HepG2 (cell line): ENCODE data around the gene HSD17B11. TPM values are rescaled to one million over a fixed set of nuclear protein-coding genes. Genes with fewer than 3 reads are reported as not detected.

Experiments
- ATAC-seq: fragments of 200-7000 bp; cut with Tn5 transposase; 3 replicates; pipeline ENCODE4 v1.9.1; 2020; ENCODE audit warnings: mild to moderate bottlenecking, moderate library complexity
- BruUV-seq: library from RNA; stranded (reverse); fragments of 400-500 nt; replicated peaks from 2 replicates; lab custom pipeline; 2021; lab: Mats Ljungman, UMichigan
- CTCF ChIA-PET: fragments of 300-600 bp; formaldehyde crosslinking; extraction: SDS; loops from one replicate; lab custom pipeline; 2021; ENCODE audit warnings: low total read pairs, inconsistent platforms, low intra/inter-chr PET ratio; lab: Yijun Ruan, JAX
- POLR2A ChIA-PET: fragments of 350-600 bp; sonication (Branson Sonifier 250); formaldehyde crosslinking; loops from one replicate; lab custom pipeline; 2020; ENCODE audit warnings: antibody characterized with exemption, inconsistent platforms; lab: Yijun Ruan, JAX
- DNase-seq: peaks from one replicate; pipeline ENCODE4 v3.0.0-alpha.2; 2015; ENCODE audit warnings: low spot score
- FAIRE-seq: peaks from 3 replicates; lab custom pipeline; 2011; peaks lifted over from hg19 to GRCh38; lab: Jason Lieb, UNC
- H2AFZ ChIP-seq: one replicate; pipeline ENCODE4 v1.6.1; 2011; ENCODE audit warnings: low read length, inconsistent platforms
- H3K27ac ChIP-seq: fragments of 300-600 bp; 3 replicates; pipeline ENCODE4 v1.8.0; 2011; ENCODE audit warnings: mixed run types, mild to moderate bottlenecking, mixed read lengths, low read length, inconsistent platforms; ENCODE audit not compliant: insufficient read depth; ENCODE audit errors: extremely low read length
- H3K27me3 ChIP-seq, 2 experiments: fragments of 200-600 bp in 1 of 2; 2 replicates in 1 of 2; 3 replicates in 1 of 2; pipeline versions ENCODE4 v1.6.0 to v1.8.0; 2011; ENCODE audit warnings: low read length in 2 of 2, mild to moderate bottlenecking in 2 of 2, moderate library complexity in 2 of 2, inconsistent platforms in 1 of 2; ENCODE audit not compliant: insufficient read depth in 2 of 2, control insufficient read depth in 1 of 2
- H3K36me3 ChIP-seq, 2 experiments: fragments of 200-600 bp in 1 of 2; replicated peaks in 1 of 2; 2 replicates in 1 of 2; 3 replicates in 1 of 2; pipeline versions ENCODE4 v1.5.1 to v1.8.0; 2011; ENCODE audit warnings: low read length in 2 of 2, inconsistent platforms in 1 of 2; ENCODE audit not compliant: insufficient read depth in 2 of 2, control insufficient read depth in 1 of 2
- H3K4me1 ChIP-seq: 2 replicates; pipeline ENCODE4 v1.5.1; 2012; ENCODE audit warnings: low read length, inconsistent platforms; ENCODE audit not compliant: insufficient read depth
- H3K4me2 ChIP-seq: 2 replicates; pipeline ENCODE4 v1.6.0; 2011; ENCODE audit warnings: low read depth, low read length, inconsistent platforms
- H3K4me3 ChIP-seq, 3 experiments: fragments of 200-600 bp in 1 of 3; sonication (generic), shearing (Covaris generic) in 1 of 3; replicated peaks in 1 of 3; 2 replicates each; pipeline ENCODE4 v1.5.1; 2011 to 2016; ENCODE audit warnings: low read length in 3 of 3, inconsistent platforms in 2 of 3, low read depth in 2 of 3, mild to moderate bottlenecking in 2 of 3, control low read depth in 1 of 3, mixed read lengths in 1 of 3; ENCODE audit not compliant: insufficient read depth in 1 of 3
- H3K79me2 ChIP-seq: one replicate; pipeline ENCODE4 v1.6.1; 2011; ENCODE audit warnings: low read length, inconsistent platforms; ENCODE audit not compliant: insufficient read depth
- H3K9ac ChIP-seq: 2 replicates; pipeline ENCODE4 v1.6.0; 2011; ENCODE audit warnings: mild to moderate bottlenecking, low read depth, low read length, inconsistent platforms; ENCODE audit not compliant: insufficient read depth
- H3K9me3 ChIP-seq: 2 replicates; pipeline ENCODE4 v1.5.1; 2012; ENCODE audit warnings: mild to moderate bottlenecking, low read length
- H4K20me1 ChIP-seq: 2 replicates; pipeline ENCODE4 v1.6.0; 2011; ENCODE audit warnings: inconsistent platforms, mild to moderate bottlenecking, low read length, moderate library complexity; ENCODE audit not compliant: insufficient read depth
- ATF1 ChIP-seq: IDR thresholded peaks from 2 replicates; pipeline ENCODE4 v1.6.1; 2016; ENCODE audit warnings: mild to moderate bottlenecking, control low read depth
- HDAC2 ChIP-seq: sonication (generic); formaldehyde crosslinking; IDR thresholded peaks from 2 replicates; pipeline ENCODE4 v1.4.0; 2020; ENCODE audit warnings: missing genetic modification reagents
- HNRNPH1 ChIP-seq: fragments of 200-400 bp; formaldehyde crosslinking; optimal IDR thresholded peaks from 2 replicates; pipeline ENCODE3; 2017; ENCODE audit warnings: mild to moderate bottlenecking, low read depth, low read length
- MTF1 ChIP-seq: sonication (generic); formaldehyde crosslinking; IDR thresholded peaks from 2 replicates; pipeline ENCODE4 v1.5.0; 2020; ENCODE audit warnings: missing genetic modification reagents
- POGZ ChIP-seq: sonication (generic); formaldehyde crosslinking; IDR thresholded peaks from 2 replicates; pipeline ENCODE4 v1.4.0; 2020; ENCODE audit warnings: mild to moderate bottlenecking, missing genetic modification reagents
- PRDM4 ChIP-seq: sonication (generic); formaldehyde crosslinking; IDR thresholded peaks from 2 replicates; pipeline ENCODE4 v1.9.0; 2021; ENCODE audit warnings: missing genetic modification reagents, borderline replicate concordance
- RFX3 ChIP-seq: IDR thresholded peaks from 2 replicates; pipeline ENCODE4 v1.6.1; 2016; ENCODE audit warnings: missing biosample characterization, missing genetic modification reagents
- SMARCE1 ChIP-seq: fragments of 450-650 bp; IDR thresholded peaks from 2 replicates; pipeline ENCODE4 v1.6.1; 2017; ENCODE audit warnings: borderline replicate concordance
- SOX6 ChIP-seq, 2 experiments: fragments of 450-650 bp in 1 of 2; sonication (generic) in 1 of 2; formaldehyde crosslinking in 1 of 2; IDR thresholded peaks; 2 replicates each; pipeline versions ENCODE4 v1.4.0 to v1.6.1; 2017 to 2020; ENCODE audit warnings: antibody characterized with exemption in 1 of 2, mild to moderate bottlenecking in 1 of 2, missing genetic modification reagents in 1 of 2
- ZFP36 ChIP-seq: fragments of 150-350 bp; IDR thresholded peaks from 2 replicates; pipeline ENCODE4 v1.6.1; 2018; ENCODE audit warnings: borderline replicate concordance, low read length, low read depth; ENCODE audit not compliant: partially characterized antibody
- ZFY ChIP-seq: sonication (generic); formaldehyde crosslinking; IDR thresholded peaks from 2 replicates; pipeline ENCODE4 v1.4.0; 2020; ENCODE audit warnings: missing genetic modification reagents
- ZNF337 ChIP-seq: sonication (generic); formaldehyde crosslinking; IDR thresholded peaks from 2 replicates; pipeline ENCODE4 v1.5.1; 2020; ENCODE audit warnings: missing genetic modification reagents, low read depth, mild to moderate bottlenecking, borderline replicate concordance
- ZNF710 ChIP-seq: sonication (generic); formaldehyde crosslinking; IDR thresholded peaks from 2 replicates; pipeline ENCODE4 v1.5.0; 2020; ENCODE audit warnings: mild to moderate bottlenecking, missing genetic modification reagents, borderline replicate concordance
- WGBS: methylation state at CpG from one replicate; pipeline ENCODE4 v1.1.6; 2017; ENCODE audit warnings: low lambda C conversion rate; 5-methylcytosine and 5-hydroxymethylcytosine counted together
- in situ Hi-C: cut with HindIII; loops from 2 replicates; pipeline ENCODE4 v1.10.0; 2017; ENCODE audit warnings: low pct_unique_long_range_greater_than_20kb; ENCODE audit not compliant: extremely low pct_ligation_motif_present
- intact Hi-C: fragments of 100-400 bp; cut with micrococcal nuclease; formaldehyde crosslinking; loops from one replicate; pipeline ENCODE4 v1.10.0; 2022; ENCODE audit not compliant: unreplicated experiment
- polyA plus RNA-seq, 8 experiments: library from polyadenylated mRNA; depleted of rRNA in 3 of 8; stranded (reverse) in 7 of 8; unstranded in 1 of 8; fragments of >200 nt; fragmentation: Illumina TruSeq in 4 of 8; extraction: Trizol in 4 of 8; gene quantifications; 2 replicates each; pipeline versions ENCODE4 v1.2.1 to v1.2.3, GENCODE V29; 2011 to 2016; ENCODE audit warnings: low read depth in 4 of 8, missing spikeins in 1 of 8, mixed read lengths in 1 of 8; ENCODE audit not compliant: insufficient read depth in 1 of 8
- total RNA-seq, 5 experiments: library from RNA; depleted of rRNA; stranded (reverse); fragments of >200 nt; fragmentation: Illumina TruSeq; extraction: Trizol; gene quantifications; 2 replicates each; pipeline ENCODE4 v1.2.3, GENCODE V29; 2016; ENCODE audit warnings: low read depth in 1 of 5
- TF ChIP-seq, protein P1 (sequence below): sonication (generic); formaldehyde crosslinking; IDR thresholded peaks from 2 replicates; pipeline ENCODE4 v1.4.0; 2020; ENCODE audit warnings: missing genetic modification reagents
- TF ChIP-seq, protein P2 (sequence below): sonication (generic); formaldehyde crosslinking; IDR thresholded peaks from 2 replicates; pipeline ENCODE4 v1.4.0; 2020; ENCODE audit warnings: mild to moderate bottlenecking, low read depth, missing genetic modification reagents

HSD17B11 gene
- total and polyA plus RNA-seq, 2 of the 13 experiments (the other 11 are each of a cell fraction or from before 2014, with no cell fraction given) = 121 to 158 TPM

- TF ChIP-seq, protein P1, sequence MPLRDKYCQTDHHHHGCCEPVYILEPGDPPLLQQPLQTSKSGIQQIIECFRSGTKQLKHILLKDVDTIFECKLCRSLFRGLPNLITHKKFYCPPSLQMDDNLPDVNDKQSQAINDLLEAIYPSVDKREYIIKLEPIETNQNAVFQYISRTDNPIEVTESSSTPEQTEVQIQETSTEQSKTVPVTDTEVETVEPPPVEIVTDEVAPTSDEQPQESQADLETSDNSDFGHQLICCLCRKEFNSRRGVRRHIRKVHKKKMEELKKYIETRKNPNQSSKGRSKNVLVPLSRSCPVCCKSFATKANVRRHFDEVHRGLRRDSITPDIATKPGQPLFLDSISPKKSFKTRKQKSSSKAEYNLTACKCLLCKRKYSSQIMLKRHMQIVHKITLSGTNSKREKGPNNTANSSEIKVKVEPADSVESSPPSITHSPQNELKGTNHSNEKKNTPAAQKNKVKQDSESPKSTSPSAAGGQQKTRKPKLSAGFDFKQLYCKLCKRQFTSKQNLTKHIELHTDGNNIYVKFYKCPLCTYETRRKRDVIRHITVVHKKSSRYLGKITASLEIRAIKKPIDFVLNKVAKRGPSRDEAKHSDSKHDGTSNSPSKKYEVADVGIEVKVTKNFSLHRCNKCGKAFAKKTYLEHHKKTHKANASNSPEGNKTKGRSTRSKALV = no peak
- TF ChIP-seq MTF1 (CRISPR knock-in tag) (no peak), HNRNPH1 (no peak), RFX3 (CRISPR knock-in tag) (no peak), ZNF337 (no peak), ZNF710 (CRISPR knock-in tag) (no peak), POGZ (CRISPR knock-in tag) (no peak)
These were observed 80.2 kb downstream of the HSD17B11 start (continued) for GRCh38 chr4:87310691-87311335.

DNA sequence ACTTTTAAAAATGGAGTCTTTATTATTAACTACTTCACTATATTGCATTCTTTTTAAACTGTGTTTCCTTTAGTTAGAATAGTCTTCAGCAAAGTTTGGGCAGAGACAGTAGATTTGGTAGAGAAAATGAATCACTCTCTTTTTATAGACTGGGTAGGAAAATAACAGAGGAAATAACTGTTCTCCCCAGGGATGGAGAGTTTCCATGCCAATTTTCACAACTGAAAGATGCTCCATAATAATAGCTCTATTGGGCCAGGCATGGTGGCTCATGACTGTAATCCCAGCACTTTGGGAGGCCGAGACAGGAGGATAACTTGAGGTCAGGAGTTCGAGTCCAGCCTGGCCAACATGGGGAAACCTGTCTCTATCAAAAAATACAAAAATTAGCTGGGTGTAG is 81.4 kb downstream of the HSD17B11 start:
- FAIRE-seq = no peak
- Histone ChIP-seq H3K27ac (no peak overlapping the region), H3K4me2 (no peak overlapping the region), H3K9ac (no peak overlapping the region), H3K79me2 (no peaks in the 10 kb centered on the region), H3K4me3 (no peak overlapping the region), H3K4me1 (peaks cover 6% of the 10 kb centered on the region; the same call in 1 of the 2 replicates), H4K20me1 (no peaks in the 10 kb centered on the region), H2AFZ (no peak overlapping the region), H3K9me3 (no peaks in the 10 kb centered on the region), H3K36me3 (no peaks in the 10 kb centered on the region), H3K27me3 (no peaks in the 10 kb centered on the region)
- no peak for DNase-seq
- no peak for ATAC-seq
- WGBS = 85% methylated on average over 2 of the region's 2 CpGs
- POLR2A ChIA-PET = no interaction called here
- CTCF ChIA-PET = no interaction called here
- intact Hi-C loops = no loop called here
- BruUV-seq = no TSS peak
- in situ Hi-C loops = no loop called here
- TF ChIP-seq ZFP36 = no peak
- TF ChIP-seq ATF1 (CRISPR knock-in tag) = no peak
- no peak for TF ChIP-seq HDAC2 (CRISPR knock-in tag)
- no peak for TF ChIP-seq PRDM4 (CRISPR knock-in tag)
- no peak for TF ChIP-seq ZFY (CRISPR knock-in tag)
- no peak for TF ChIP-seq SMARCE1
- TF ChIP-seq SOX6 (IDR thresholded peaks at IDR 0.05) = no peak
- TF ChIP-seq SOX6 (CRISPR knock-in tag; IDR thresholded peaks at IDR 0.05) = no peak
- TF ChIP-seq, protein P2, sequence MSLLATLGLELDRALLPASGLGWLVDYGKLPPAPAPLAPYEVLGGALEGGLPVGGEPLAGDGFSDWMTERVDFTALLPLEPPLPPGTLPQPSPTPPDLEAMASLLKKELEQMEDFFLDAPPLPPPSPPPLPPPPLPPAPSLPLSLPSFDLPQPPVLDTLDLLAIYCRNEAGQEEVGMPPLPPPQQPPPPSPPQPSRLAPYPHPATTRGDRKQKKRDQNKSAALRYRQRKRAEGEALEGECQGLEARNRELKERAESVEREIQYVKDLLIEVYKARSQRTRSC (CRISPR knock-in tag) = no peak
